GM21515 (cell line): ENCODE measurements around the gene SVOPL.

Experiments
- ATAC-seq: cut with Tn5 transposase; IDR thresholded peaks from one replicate; pipeline ENCODE4 v1.9.1; 2021; ENCODE audit not compliant: unreplicated experiment

SVOPL gene

GRCh38 chr7:138565071-138565450 is 136.1 kb downstream of the SVOPL start:
- no peak for ATAC-seq

GRCh38 chr7:138564365-138564764 is 136.8 kb downstream of the SVOPL start:
- no peak for ATAC-seq

GRCh38 chr7:138563808-138564207 is 137.4 kb downstream of the SVOPL start:
- no peak for ATAC-seq

GRCh38 chr7:138559448-138559847 is 141.7 kb downstream of the SVOPL start:
- ATAC-seq: no peak

- no peak for ATAC-seq
Observed at GRCh38 chr7:138556771-138557484, 144.2 kb downstream of the SVOPL start.

GRCh38 chr7:138555684-138556083 is 145.5 kb downstream of the SVOPL start:
- ATAC-seq: no peak

GRCh38 chr7:138554674-138555073 is 146.5 kb downstream of the SVOPL start:
- no peak for ATAC-seq

- no peak for ATAC-seq
Observed at GRCh38 chr7:138553805-138554204, 147.4 kb downstream of the SVOPL start.

GRCh38 chr7:138551102-138551501 is 150.1 kb downstream of the SVOPL start:
- ATAC-seq: no peak

GRCh38 chr7:138550337-138550736 is 150.8 kb downstream of the SVOPL start:
- no peak for ATAC-seq

- no peak for ATAC-seq
Observed at GRCh38 chr7:138549082-138549481, 152.1 kb downstream of the SVOPL start.

GRCh38 chr7:138546829-138547228 is 154.3 kb downstream of the SVOPL start:
- ATAC-seq: no peak

- no peak for ATAC-seq
Observed at GRCh38 chr7:138546064-138546619, 155.0 kb downstream of the SVOPL start.

- ATAC-seq: no peak
Observed at GRCh38 chr7:138545123-138545522, 156.0 kb downstream of the SVOPL start.
